T-cell (primary cell): Measurements from ENCODE around the gene YJEFN3. TPM values are rescaled to one million over a fixed set of nuclear protein-coding genes. Genes with fewer than 3 reads are reported as not detected.
A peak's percentile ranks its signal among the peaks of the same experiment; 100 is the strongest.

ENCODE experiments used
- ATAC-seq, 4 experiments: fragments of 200-7000 bp in 3 of 4; fragments of 150-1000 bp in 1 of 4; cut with Tn5 transposase; replicated peaks in 1 of 4; 1 replicate in 3 of 4; 2 replicates in 1 of 4; pipeline ENCODE4 v1.10.0; 2021; ENCODE audit warnings: moderate library complexity in 3 of 4, mild to moderate bottlenecking in 2 of 4, moderate number of reproducible peaks in 1 of 4
- CTCF ChIA-PET, 2 donors: fragments of 300-600 bp; sonication (Branson Sonifier 250); formaldehyde crosslinking; loops; one replicate each; lab custom pipeline; 2022; ENCODE audit warnings: antibody characterized with exemption in 2 of 2; lab: Charles Lee
- POLR2A ChIA-PET, 2 donors: fragments of 300-600 bp; sonication (Branson Sonifier 250); formaldehyde crosslinking; loops; one replicate each; lab custom pipeline; 2022; ENCODE audit warnings: antibody characterized with exemption in 2 of 2; lab: Charles Lee
- DNase-seq, 35 experiments: peaks; one replicate each; pipeline versions ENCODE4 v3.0.0 to v3.0.0-alpha.2; 2013 to 2023
- H3K27ac ChIP-seq: one replicate; pipeline ENCODE4 v1.5.1; 2013; ENCODE audit warnings: low read length
- H3K27me3 ChIP-seq, 2 experiments: replicated peaks in 1 of 2; 1 replicate in 1 of 2; 2 replicates in 1 of 2; pipeline versions ENCODE4 v1.6.1 to v1.7.0; 2013; ENCODE audit warnings: low read length in 1 of 2, mixed read lengths in 1 of 2; ENCODE audit not compliant: control insufficient read depth in 2 of 2, insufficient read depth in 2 of 2; ENCODE audit errors: extremely low read depth in 1 of 2
- H3K36me3 ChIP-seq, 2 donors: 1 replicate in 1 of 2; 2 replicates in 1 of 2; pipeline versions ENCODE4 v1.6.1 to v1.7.0; 2013; ENCODE audit warnings: low read length in 1 of 2; ENCODE audit not compliant: control insufficient read depth in 2 of 2, insufficient read depth in 1 of 2; ENCODE audit errors: extremely low read depth in 1 of 2
- H3K4me1 ChIP-seq, 2 experiments: 1 replicate in 1 of 2; 2 replicates in 1 of 2; pipeline versions ENCODE4 v1.6.1 to v1.7.0; 2013; ENCODE audit warnings: low read length in 2 of 2, mixed read lengths in 1 of 2; ENCODE audit not compliant: insufficient read depth in 2 of 2, control insufficient read depth in 1 of 2; ENCODE audit errors: extremely low read depth in 1 of 2
- H3K4me3 ChIP-seq, 2 donors: 1 replicate in 1 of 2; 2 replicates in 1 of 2; pipeline versions ENCODE4 v1.5.1 to v1.7.0; 2013; ENCODE audit warnings: mild to moderate bottlenecking in 2 of 2, low read length in 1 of 2, moderate library complexity in 1 of 2; ENCODE audit not compliant: control insufficient read depth in 1 of 2; ENCODE audit errors: extremely low read depth in 1 of 2
- H3K9me3 ChIP-seq: 2 replicates; pipeline ENCODE4 v1.7.0; 2013
- H3K27ac Mint-ChIP-seq, 2 donors: one replicate each; pipeline ENCODE4 v1.8.0; 2020 to 2021; ENCODE audit warnings: mild to moderate bottlenecking in 2 of 2, mixed read lengths in 2 of 2
- H3K27me3 Mint-ChIP-seq, 2 donors: one replicate each; pipeline ENCODE4 v1.8.0; 2021 to 2022; ENCODE audit warnings: mixed read lengths in 2 of 2
- H3K36me3 Mint-ChIP-seq: one replicate; pipeline ENCODE4 v1.8.0; 2021; ENCODE audit warnings: mixed read lengths
- H3K4me1 Mint-ChIP-seq, 3 donors: one replicate each; pipeline ENCODE4 v1.8.0; 2020 to 2022; ENCODE audit warnings: mixed read lengths in 3 of 3, mild to moderate bottlenecking in 1 of 3
- H3K4me3 Mint-ChIP-seq, 3 donors: one replicate each; pipeline ENCODE4 v1.8.0; 2020 to 2022; ENCODE audit warnings: mild to moderate bottlenecking in 3 of 3, mixed read lengths in 3 of 3, moderate library complexity in 3 of 3
- H3K9me3 Mint-ChIP-seq, 3 donors: one replicate each; pipeline ENCODE4 v1.8.0; 2020 to 2022; ENCODE audit warnings: mixed read lengths in 3 of 3
- WGBS: methylation state at CpG from one replicate; pipeline ENCODE4 v1.1.5; 2013; ENCODE audit warnings: missing lambda C conversion rate; ENCODE audit not compliant: insufficient coverage; 5-methylcytosine and 5-hydroxymethylcytosine counted together
- total RNA-seq, 35 experiments: library from RNA in 6 of 35; stranded (reverse) in 6 of 35; fragments of 120-200 nt in 1 of 35; gene quantifications; one replicate each; pipeline versions ENCODE4 v1.2.1 to v1.2.4 and lab custom pipeline; 2013 to 2026

The YJEFN3 gene
- total RNA-seq (10 to 100 TPM in 3 of 5 donors, 1 to 10 TPM in 2; 5.4 to 14.2 (median 12.5) TPM), total RNA-seq (lab: John Stamatoyannopoulos, UW) (1.6 to 7.7 (median 3.3) reads per million in 29 experiments)
- total RNA-seq (2013) = 1.1 TPM

GRCh38 chr19:19528721-19529490 is at the start of gene YJEFN3:
TSS of gene YJEFN3 (plus strand) at chr19:19528911. CDS start at chr19:19528933, 22 bp downstream.
- ATAC-seq (no peak), DNase-seq (no peak)
- Histone ChIP-seq H3K4me1 (peaks cover 0 to 20% of the 10 kb centered on the region in 2 experiments), H3K4me3 (no peak within 1 kb of the TSS), H3K36me3 (peaks cover 17 to 43% of the 10 kb centered on the region in 2 donors), H3K27ac (no peak within 1 kb of the TSS), H3K27me3 (no peaks in the 10 kb centered on the region), H3K9me3 (no peaks in the 10 kb centered on the region)
- Mint-ChIP-seq H3K36me3 (peaks cover 3% of the 10 kb centered on the region), H3K9me3 (no peaks in the 10 kb centered on the region), H3K27me3 (no peaks in the 10 kb centered on the region), H3K4me3 (no peak within 1 kb of the TSS), H3K27ac (peak within 1 kb of the TSS in 1 of 2 donors; percentile 39), H3K4me1 (peaks cover 8 to 15% (median 11%) of the 10 kb centered on the region in 3 donors)
- ChIA-PET CTCF (interaction anchor here in 1 of 2 donors (0.7 kb wide), 1 partner anchor 365 kb away, joined by 7 read pairs; no protein-coding TSS in a partner anchor), POLR2A (no interaction called here)
- WGBS = 95% methylated on average over 37 of the region's 50 CpGs

GRCh38 chr19:19480688-19481087 is 48.0 kb upstream of the YJEFN3 start:
- DNase-seq (no peak), ATAC-seq (peak in 1 of 4 experiments; percentile 21)
- Mint-ChIP-seq H3K27ac (peak overlapping the region; percentile 65 to 84), H3K9me3 (no peaks in the 10 kb centered on the region), H3K27me3 (no peaks in the 10 kb centered on the region), H3K4me3 (no peak overlapping the region), H3K4me1 (peaks cover 58 to 74% (median 73%) of the 10 kb centered on the region in 3 donors), H3K36me3 (peaks cover 9% of the 10 kb centered on the region)
- Histone ChIP-seq H3K4me1 (peaks cover 5 to 65% of the 10 kb centered on the region in 2 experiments), H3K27me3 (no peaks in the 10 kb centered on the region), H3K27ac (peak overlapping the region; percentile 35), H3K36me3 (peaks cover 22 to 38% of the 10 kb centered on the region in 2 donors), H3K4me3 (no peak overlapping the region), H3K9me3 (no peaks in the 10 kb centered on the region)
- ChIA-PET POLR2A (interaction anchor here in 1 of 2 donors (0.7 kb wide), 1 partner anchor 92 kb away, joined by 3 read pairs; no protein-coding TSS in a partner anchor), CTCF (interaction anchor here in 1 of 2 donors (0.5 kb wide), 1 partner anchor 153 kb away, joined by 3 read pairs; no protein-coding TSS in a partner anchor)
- WGBS = 67% methylated on average over 3 of the region's 5 CpGs

GRCh38 chr19:19482809-19483596 is 45.7 kb upstream of the YJEFN3 start:
- H3K4me1 Mint-ChIP-seq = peaks cover 55 to 70% (median 69%) of the 10 kb centered on the region in 3 donors
- H3K27ac ChIP-seq = no peak overlapping the region
- DNase-seq (no peak), ATAC-seq (no peak)
- no peaks in the 10 kb centered on the region for H3K27me3 Mint-ChIP-seq
- no peaks in the 10 kb centered on the region for H3K9me3 Mint-ChIP-seq
- peaks cover 10 to 39% of the 10 kb centered on the region in 2 donors for H3K36me3 ChIP-seq
- H3K4me3 ChIP-seq = no peak overlapping the region
- peaks cover 8% of the 10 kb centered on the region for H3K36me3 Mint-ChIP-seq
- no peaks in the 10 kb centered on the region for H3K9me3 ChIP-seq
- no peak overlapping the region for H3K4me3 Mint-ChIP-seq
- H3K27ac Mint-ChIP-seq = peak overlapping the region; percentile 45 to 72
- ChIA-PET POLR2A (interaction anchor here in 1 of 2 donors (0.5 kb wide), 1 partner anchor 307 kb away, joined by 11 read pairs; no protein-coding TSS in a partner anchor), CTCF (no interaction called here)
- WGBS = 97% methylated on average over 14 of the region's 19 CpGs
- H3K4me1 ChIP-seq = peaks cover 10 to 66% of the 10 kb centered on the region in 2 experiments
- H3K27me3 ChIP-seq = no peaks in the 10 kb centered on the region

- ChIA-PET POLR2A (no interaction called here), CTCF (no interaction called here)
- peaks cover 64 to 78% (median 72%) of the 10 kb centered on the region in 3 donors for H3K4me1 Mint-ChIP-seq
- no peak overlapping the region for H3K4me3 Mint-ChIP-seq
- DNase-seq (no peak), ATAC-seq (no peak)
- WGBS = 91% methylated on average over 11 of the region's 15 CpGs
- no peaks in the 10 kb centered on the region for H3K9me3 Mint-ChIP-seq
- Histone ChIP-seq H3K4me3 (no peak overlapping the region), H3K36me3 (peaks cover 5 to 31% of the 10 kb centered on the region in 2 donors), H3K4me1 (peaks cover 32 to 85% of the 10 kb centered on the region in 2 experiments), H3K9me3 (no peaks in the 10 kb centered on the region), H3K27ac (peak overlapping the region; percentile 98), H3K27me3 (no peaks in the 10 kb centered on the region)
- peaks cover 8% of the 10 kb centered on the region for H3K36me3 Mint-ChIP-seq
- peak overlapping the region; percentile 95 to 99 for H3K27ac Mint-ChIP-seq
- H3K27me3 Mint-ChIP-seq = no peaks in the 10 kb centered on the region
Measured at GRCh38 chr19:19485161-19485997, 43.3 kb upstream of the YJEFN3 start.

GRCh38 chr19:19485998-19486290 is 42.8 kb upstream of the YJEFN3 start:
- Mint-ChIP-seq H3K9me3 (no peaks in the 10 kb centered on the region), H3K27ac (peak overlapping the region; percentile 95 to 99), H3K36me3 (peaks cover 8% of the 10 kb centered on the region), H3K4me3 (no peak overlapping the region), H3K4me1 (peaks cover 64 to 75% (median 70%) of the 10 kb centered on the region in 3 donors), H3K27me3 (no peaks in the 10 kb centered on the region)
- 100% methylated on average over 2 of the region's 5 CpGs for WGBS
- ChIA-PET POLR2A (no interaction called here), CTCF (no interaction called here)
- peaks cover 32 to 85% of the 10 kb centered on the region in 2 experiments for H3K4me1 ChIP-seq
- ATAC-seq (no peak), DNase-seq (no peak)
- peak overlapping the region; percentile 98 for H3K27ac ChIP-seq
- no peaks in the 10 kb centered on the region for H3K9me3 ChIP-seq
- peaks cover 0 to 28% of the 10 kb centered on the region in 2 donors for H3K36me3 ChIP-seq
- H3K27me3 ChIP-seq = no peaks in the 10 kb centered on the region
- H3K4me3 ChIP-seq = no peak overlapping the region
